Activated T-cell treated with anti-CD3 and anti-CD28 coated beads, Interleukin-2, amount 50 U/mL, for 24 hours (primary cell): Measurements from ENCODE around the gene DLL1.

ENCODE experiments used
- DNase-seq: peaks from one replicate; pipeline ENCODE4 v3.0.0-alpha.2; 2020
- H3K27ac Mint-ChIP-seq: 2 replicates; pipeline ENCODE4 v1.8.0; 2020; ENCODE audit warnings: mild to moderate bottlenecking, mixed read lengths
- H3K27me3 Mint-ChIP-seq: 2 replicates; pipeline ENCODE4 v1.8.0; 2020; ENCODE audit warnings: mixed read lengths
- H3K36me3 Mint-ChIP-seq: 2 replicates; pipeline ENCODE4 v1.8.0; 2020; ENCODE audit warnings: low read depth, mixed read lengths
- H3K4me1 Mint-ChIP-seq: 2 replicates; pipeline ENCODE4 v1.8.0; 2020; ENCODE audit warnings: low read depth, mixed read lengths
- H3K4me3 Mint-ChIP-seq: 2 replicates; pipeline ENCODE4 v1.8.0; 2020; ENCODE audit warnings: mild to moderate bottlenecking, moderate library complexity, mixed read lengths
- H3K9me3 Mint-ChIP-seq: 2 replicates; pipeline ENCODE4 v1.8.0; 2020; ENCODE audit warnings: mixed read lengths

DLL1 gene

GRCh38 chr6:170305805-170306323, 15.0 kb upstream of the DLL1 start:
- peaks cover 3% of the 10 kb centered on the region for H3K9me3 Mint-ChIP-seq
- H3K36me3 Mint-ChIP-seq = peaks cover 26% of the 10 kb centered on the region
- peak overlapping the region; percentile 95 for H3K4me3 Mint-ChIP-seq
- H3K27me3 Mint-ChIP-seq = peaks cover 17% of the 10 kb centered on the region
- peaks cover 35% of the 10 kb centered on the region for H3K4me1 Mint-ChIP-seq
- peak overlapping the region; percentile 41 for H3K27ac Mint-ChIP-seq
- DNase-seq = no peak

GRCh38 chr6:170301184-170301583, 10.3 kb upstream of the DLL1 start:
- Mint-ChIP-seq H3K36me3 (no peaks in the 10 kb centered on the region), H3K9me3 (peaks cover 3% of the 10 kb centered on the region), H3K27me3 (peaks cover 52% of the 10 kb centered on the region), H3K4me3 (no peak overlapping the region), H3K4me1 (peaks cover 4% of the 10 kb centered on the region), H3K27ac (no peak overlapping the region)
- no peak for DNase-seq

GRCh38 chr6:170298688-170299087, 7.8 kb upstream of the DLL1 start:
- peaks cover 70% of the 10 kb centered on the region for H3K27me3 Mint-ChIP-seq
- peaks cover 18% of the 10 kb centered on the region for H3K4me1 Mint-ChIP-seq
- no peaks in the 10 kb centered on the region for H3K36me3 Mint-ChIP-seq
- H3K27ac Mint-ChIP-seq = no peak overlapping the region
- H3K9me3 Mint-ChIP-seq = peaks cover 3% of the 10 kb centered on the region
- DNase-seq = no peak
- no peak overlapping the region for H3K4me3 Mint-ChIP-seq

- peaks cover 79% of the 10 kb centered on the region for H3K27me3 Mint-ChIP-seq
- DNase-seq = no peak
Measured at GRCh38 chr6:170297576-170298330, 6.9 kb upstream of the DLL1 start.

GRCh38 chr6:170296746-170297575, 6.1 kb upstream of the DLL1 start:
- Mint-ChIP-seq H3K27me3 (peaks cover 81% of the 10 kb centered on the region), H3K36me3 (no peaks in the 10 kb centered on the region), H3K27ac (no peak overlapping the region), H3K4me3 (no peak overlapping the region), H3K4me1 (peaks cover 35% of the 10 kb centered on the region), H3K9me3 (peaks cover 3% of the 10 kb centered on the region)
- DNase-seq = no peak

More at GRCh38 chr6:170297576-170298330, 6.9 kb upstream of the DLL1 start:
- H3K36me3 Mint-ChIP-seq = no peaks in the 10 kb centered on the region
- no peak overlapping the region for H3K27ac Mint-ChIP-seq
- peaks cover 3% of the 10 kb centered on the region for H3K9me3 Mint-ChIP-seq
- H3K4me1 Mint-ChIP-seq = peaks cover 27% of the 10 kb centered on the region
- no peak overlapping the region for H3K4me3 Mint-ChIP-seq

- H3K4me3 Mint-ChIP-seq = peak overlapping the region; percentile 57
- H3K27me3 Mint-ChIP-seq = peaks cover 80% of the 10 kb centered on the region
- H3K36me3 Mint-ChIP-seq = no peaks in the 10 kb centered on the region
Measured at GRCh38 chr6:170296423-170296745, 5.5 kb upstream of the DLL1 start.

GRCh38 chr6:170295510-170296422, 4.9 kb upstream of the DLL1 start:
- peaks cover 38% of the 10 kb centered on the region for H3K4me1 Mint-ChIP-seq
- H3K4me3 Mint-ChIP-seq = peak overlapping the region; percentile 70
- no peaks in the 10 kb centered on the region for H3K9me3 Mint-ChIP-seq
- H3K36me3 Mint-ChIP-seq = no peaks in the 10 kb centered on the region
- no peak overlapping the region for H3K27ac Mint-ChIP-seq
- peak; percentile 63 for DNase-seq
- H3K27me3 Mint-ChIP-seq = peaks cover 81% of the 10 kb centered on the region

More at GRCh38 chr6:170296423-170296745, 5.5 kb upstream of the DLL1 start:
- Mint-ChIP-seq H3K27ac (no peak overlapping the region), H3K9me3 (peaks cover under 1% of the 10 kb centered on the region), H3K4me1 (peaks cover 38% of the 10 kb centered on the region)
- no peak for DNase-seq

GRCh38 chr6:170294813-170295509, 4.1 kb upstream of the DLL1 start:
- Mint-ChIP-seq H3K4me1 (peaks cover 41% of the 10 kb centered on the region), H3K9me3 (no peaks in the 10 kb centered on the region), H3K27me3 (peaks cover 82% of the 10 kb centered on the region), H3K36me3 (no peaks in the 10 kb centered on the region), H3K4me3 (peak overlapping the region; percentile 43), H3K27ac (no peak overlapping the region)
- peak; percentile 56 for DNase-seq

GRCh38 chr6:170294298-170294730, 3.4 kb upstream of the DLL1 start:
- peaks cover 76% of the 10 kb centered on the region for H3K27me3 Mint-ChIP-seq

GRCh38 chr6:170293341-170294231, 2.7 kb upstream of the DLL1 start:
- no peak overlapping the region for H3K4me3 Mint-ChIP-seq
- H3K4me1 Mint-ChIP-seq = peaks cover 46% of the 10 kb centered on the region
- no peaks in the 10 kb centered on the region for H3K9me3 Mint-ChIP-seq
- H3K27ac Mint-ChIP-seq = no peak overlapping the region
- H3K27me3 Mint-ChIP-seq = peaks cover 74% of the 10 kb centered on the region
- peak; percentile 31 for DNase-seq
- H3K36me3 Mint-ChIP-seq = no peaks in the 10 kb centered on the region

More at GRCh38 chr6:170294298-170294730, 3.4 kb upstream of the DLL1 start:
- no peak overlapping the region for H3K4me3 Mint-ChIP-seq
- no peak overlapping the region for H3K27ac Mint-ChIP-seq
- H3K4me1 Mint-ChIP-seq = peaks cover 42% of the 10 kb centered on the region
- peak; percentile 30 for DNase-seq
- no peaks in the 10 kb centered on the region for H3K9me3 Mint-ChIP-seq
- no peaks in the 10 kb centered on the region for H3K36me3 Mint-ChIP-seq

- H3K4me1 Mint-ChIP-seq = peaks cover 50% of the 10 kb centered on the region
- H3K27me3 Mint-ChIP-seq = peaks cover 74% of the 10 kb centered on the region
- no peak overlapping the region for H3K27ac Mint-ChIP-seq
- peak overlapping the region; percentile 72 for H3K4me3 Mint-ChIP-seq
- no peaks in the 10 kb centered on the region for H3K36me3 Mint-ChIP-seq
- H3K9me3 Mint-ChIP-seq = no peaks in the 10 kb centered on the region
- DNase-seq = peak; percentile 38
Measured at GRCh38 chr6:170292407-170293158, 1.7 kb upstream of the DLL1 start.

GRCh38 chr6:170292111-170292406, 1.2 kb upstream of the DLL1 start:
- Mint-ChIP-seq H3K4me1 (peaks cover 50% of the 10 kb centered on the region), H3K27me3 (peaks cover 74% of the 10 kb centered on the region), H3K36me3 (no peaks in the 10 kb centered on the region), H3K27ac (no peak overlapping the region), H3K9me3 (no peaks in the 10 kb centered on the region), H3K4me3 (peak overlapping the region; percentile 72)
- DNase-seq = no peak
